GM10266 (cell line): Measurements from ENCODE around the gene ZNF569.

Source experiments
- DNase-seq: peaks from one replicate; pipeline ENCODE4 v3.0.0; 2012; ENCODE audit errors: extremely low spot score
- TF ChIP-seq, protein P1 (sequence below): IDR thresholded peaks from 2 replicates; pipeline ENCODE4 v1.5.1; 2012; ENCODE audit warnings: mild to moderate bottlenecking, low read depth; ENCODE audit not compliant: control insufficient read depth, insufficient read depth; ENCODE audit errors: missing control alignments

Gene ZNF569

DNA sequence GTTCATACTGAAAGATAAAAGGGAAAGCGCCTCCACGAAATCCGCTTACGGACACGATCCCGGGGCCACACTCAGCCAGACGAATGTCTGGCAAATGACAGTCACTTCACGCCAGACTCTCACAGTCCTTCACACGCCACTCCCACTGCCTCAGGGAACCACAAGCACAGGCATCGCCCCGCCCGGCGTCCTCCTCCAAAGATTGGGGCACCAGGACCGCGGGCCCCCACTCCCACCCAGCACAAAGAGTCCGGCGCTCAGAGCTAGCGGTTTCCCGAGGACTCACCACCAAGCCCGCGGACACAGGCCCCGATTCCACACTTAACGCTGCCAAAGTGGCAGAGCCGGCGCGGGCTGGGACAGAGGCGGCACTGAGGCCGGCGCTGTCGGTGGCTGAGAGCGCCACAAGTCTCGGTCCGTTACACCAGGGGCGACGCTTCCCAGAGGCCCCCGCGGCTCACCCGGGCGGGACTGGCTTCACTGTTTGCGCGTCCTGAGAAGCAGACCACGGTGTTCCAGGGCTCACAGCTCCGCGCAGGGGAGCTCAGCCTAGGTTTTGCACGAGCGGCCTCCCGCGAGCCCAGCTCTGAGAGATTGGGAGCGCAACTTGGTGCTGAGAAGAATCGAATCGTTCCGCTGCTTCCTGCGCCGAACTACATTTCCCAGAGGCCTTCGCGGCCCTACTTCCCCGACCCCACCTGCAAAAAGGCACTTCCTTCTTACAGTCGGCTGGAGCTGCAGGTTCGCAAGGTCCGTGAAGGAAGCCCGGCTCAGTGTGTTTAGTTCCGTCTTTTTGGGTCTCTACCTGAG, at the start of gene ZNF569:
Gene ZNF569 (minus strand): TSS at position 647 of the 810 bp plus-strand sequence. CDS start 22,523 bp downstream, outside the sequence.
- TF ChIP-seq, protein P1, sequence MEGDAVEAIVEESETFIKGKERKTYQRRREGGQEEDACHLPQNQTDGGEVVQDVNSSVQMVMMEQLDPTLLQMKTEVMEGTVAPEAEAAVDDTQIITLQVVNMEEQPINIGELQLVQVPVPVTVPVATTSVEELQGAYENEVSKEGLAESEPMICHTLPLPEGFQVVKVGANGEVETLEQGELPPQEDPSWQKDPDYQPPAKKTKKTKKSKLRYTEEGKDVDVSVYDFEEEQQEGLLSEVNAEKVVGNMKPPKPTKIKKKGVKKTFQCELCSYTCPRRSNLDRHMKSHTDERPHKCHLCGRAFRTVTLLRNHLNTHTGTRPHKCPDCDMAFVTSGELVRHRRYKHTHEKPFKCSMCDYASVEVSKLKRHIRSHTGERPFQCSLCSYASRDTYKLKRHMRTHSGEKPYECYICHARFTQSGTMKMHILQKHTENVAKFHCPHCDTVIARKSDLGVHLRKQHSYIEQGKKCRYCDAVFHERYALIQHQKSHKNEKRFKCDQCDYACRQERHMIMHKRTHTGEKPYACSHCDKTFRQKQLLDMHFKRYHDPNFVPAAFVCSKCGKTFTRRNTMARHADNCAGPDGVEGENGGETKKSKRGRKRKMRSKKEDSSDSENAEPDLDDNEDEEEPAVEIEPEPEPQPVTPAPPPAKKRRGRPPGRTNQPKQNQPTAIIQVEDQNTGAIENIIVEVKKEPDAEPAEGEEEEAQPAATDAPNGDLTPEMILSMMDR = no peak

DNA sequence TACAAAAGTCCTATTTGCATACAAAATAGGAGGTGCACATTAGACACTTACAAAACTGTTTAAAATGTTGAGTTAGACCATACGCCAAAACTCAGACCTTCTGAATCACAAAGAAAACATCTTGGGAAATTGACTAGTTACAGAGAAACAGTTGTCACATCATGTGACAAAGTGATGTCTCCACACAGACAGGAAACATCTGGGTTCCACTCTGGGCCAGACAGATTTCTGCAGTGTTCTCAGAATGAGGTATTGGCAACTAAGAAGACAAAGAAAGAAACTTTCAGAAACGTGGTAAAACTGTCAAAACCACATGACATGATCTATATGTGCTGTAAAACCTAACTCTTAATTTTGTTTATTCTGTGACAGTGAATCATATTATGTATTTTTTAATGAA, 46.2 kb upstream of the ZNF569 start:
- TF ChIP-seq, protein P1 = no peak
- DNase-seq = no peak

More for the DNA sequence above, at the start of gene ZNF569:
- DNase-seq = peak; percentile 80

DNA sequence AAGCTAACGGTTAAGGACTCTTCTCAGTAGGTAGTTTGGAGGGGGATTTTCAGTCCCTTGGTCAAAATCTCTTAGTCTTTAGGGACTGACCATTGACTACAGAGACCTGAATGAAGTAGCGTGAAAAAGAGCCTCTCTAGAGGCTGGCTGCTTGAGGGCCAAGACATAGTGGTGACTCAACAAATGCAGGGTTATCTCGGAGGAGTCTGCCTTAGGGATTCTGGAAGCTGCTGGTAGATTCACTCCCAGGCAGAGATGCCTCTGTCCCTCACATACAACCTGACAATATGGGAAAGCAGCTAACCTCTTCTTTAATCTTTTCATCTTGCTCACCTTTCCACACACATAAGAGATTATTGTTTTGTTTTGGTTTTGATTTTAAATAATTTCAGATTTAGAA, 44.6 kb upstream of the ZNF569 start:
- no peak for DNase-seq

GRCh38 chr19:37511186-37511585, 43.9 kb upstream of the ZNF569 start:
- no peak for DNase-seq
- TF ChIP-seq, protein P1 = no peak

More for the DNA sequence above, 44.6 kb upstream of the ZNF569 start:
- TF ChIP-seq, protein P1 = no peak

DNA sequence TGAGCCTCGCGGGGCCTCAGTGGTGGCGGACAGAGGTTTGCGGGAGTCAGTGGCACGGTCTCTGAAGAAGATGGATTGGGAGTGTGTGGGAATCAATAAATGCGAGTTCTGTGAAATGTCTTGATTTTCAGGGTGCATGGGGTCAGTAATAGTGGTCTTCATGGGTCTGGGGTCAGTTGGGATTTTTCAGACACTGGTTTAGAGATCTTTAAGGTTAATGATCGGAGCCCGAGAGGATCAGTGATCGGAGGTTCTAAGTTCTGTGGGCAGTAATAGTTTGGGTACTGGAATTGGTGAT, 39.9 kb upstream of the ZNF569 start:
- no peak for DNase-seq
- TF ChIP-seq, protein P1 = no peak

DNA sequence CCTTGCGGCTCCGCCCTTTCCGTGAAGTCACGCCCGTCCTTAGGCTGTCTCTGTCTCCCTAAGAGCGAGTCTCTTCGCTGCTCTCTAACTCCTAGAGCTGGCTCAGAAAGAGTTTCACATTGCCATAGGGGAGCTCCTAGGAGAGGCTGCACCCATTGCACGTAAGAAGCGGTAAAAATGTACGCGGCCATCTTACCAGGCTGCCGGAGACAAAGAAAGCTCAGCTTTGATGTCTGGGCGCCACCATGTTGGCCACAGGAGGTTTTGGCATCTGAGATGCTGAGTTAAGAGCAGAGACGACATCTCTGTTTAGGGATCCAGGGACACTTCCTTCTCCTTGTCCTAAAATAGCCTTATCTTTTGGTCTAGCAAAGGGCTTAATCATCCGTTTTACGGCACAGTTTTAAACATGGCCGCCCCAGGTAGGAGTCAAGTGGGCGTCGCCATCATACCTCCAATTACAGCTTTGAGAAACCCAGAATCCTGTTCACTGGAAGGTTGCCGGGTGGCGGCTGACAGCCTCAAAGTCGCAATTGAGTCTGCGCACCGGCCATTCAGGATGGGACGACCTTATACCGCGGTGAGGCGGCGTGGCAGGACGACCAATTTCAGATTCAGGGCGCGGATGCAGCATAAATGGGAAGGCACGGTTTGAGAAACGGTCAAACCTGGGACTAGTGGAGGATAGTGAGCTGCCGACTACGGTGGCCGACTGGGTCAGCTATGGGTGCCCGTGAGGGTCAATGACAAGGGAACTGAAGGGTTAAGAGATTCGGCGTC, 39.3 kb upstream of the ZNF569 start, which contains the start of gene ZNF793:
Gene ZNF793 (plus strand): TSS at position 553 of the 780 bp plus-strand sequence. CDS start 16,501 bp downstream, outside the sequence.
- TF ChIP-seq, protein P1 = no peak
- peak; percentile 44 for DNase-seq

DNA sequence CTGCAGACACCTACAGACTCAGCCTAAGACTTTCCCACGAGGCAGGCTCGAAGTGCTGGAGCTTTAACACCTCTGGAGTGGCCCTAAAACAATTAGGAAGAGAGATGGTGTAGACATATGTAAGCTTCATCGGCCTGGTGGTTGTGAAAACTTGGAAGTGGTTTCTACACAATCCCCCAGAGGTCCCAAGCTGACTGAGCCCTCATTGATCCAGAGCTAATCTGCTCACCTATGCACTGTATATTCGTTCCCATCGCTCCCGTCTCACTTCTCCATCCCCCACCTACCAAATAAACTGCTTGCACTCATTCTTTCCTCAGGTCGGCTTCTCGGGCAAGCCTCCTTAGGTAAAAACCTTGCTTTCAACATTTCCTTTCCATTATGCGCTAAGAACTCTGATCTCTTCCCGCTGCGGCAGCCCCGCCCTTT, 38.7 kb upstream of the ZNF569 start:
- no peak for DNase-seq
- TF ChIP-seq, protein P1 = no peak
